Measurements from ENCODE around the gene MAP3K7CL. TPM values are rescaled to one million over a fixed set of nuclear protein-coding genes. Genes with fewer than 3 reads are reported as not detected.

MAP3K7CL gene
- total and polyA plus RNA-seq, 4 donors: 1.4 to 3.5 (median 3.1) TPM

- Histone ChIP-seq H3K27me3 (ENCODE audit: control insufficient read depth in 4 of 4, insufficient read depth in 4 of 4, low read length in 3 of 4) (no peaks in the 10 kb centered on the region), H3K4me3 (ENCODE audit: low read depth in 1 of 3, low read length in 3 of 3) (no peak overlapping the region), H3K9ac (ENCODE audit: low read depth in 1 of 2, low read length in 2 of 2) (no peak overlapping the region), H3K36me3 (ENCODE audit: control insufficient read depth in 4 of 4, insufficient read depth in 3 of 4, low read depth in 1 of 4, low read length in 3 of 4) (no peaks in the 10 kb centered on the region), H3K27ac (ENCODE audit: low read depth in 1 of 2, low read length in 2 of 2) (no peak overlapping the region), H3K4me1 (ENCODE audit: control insufficient read depth in 4 of 4, insufficient read depth in 4 of 4, low read length in 3 of 4) (peaks cover 0 to 3% (median 0%) of the 10 kb centered on the region in 4 donors), H3K9me3 (ENCODE audit: control insufficient read depth in 4 of 4, low read length in 3 of 4) (peaks cover 0 to 3% (median 0%) of the 10 kb centered on the region in 4 donors)
- no peak for TF ChIP-seq YY1 (IDR thresholded peaks at IDR 0.05)
- no peak for TF ChIP-seq NR2F2 (IDR thresholded peaks at IDR 0.05)
- no peak for TF ChIP-seq JUND (IDR thresholded peaks at IDR 0.05)
- no peak for TF ChIP-seq HNF4A (conservative IDR thresholded peaks at IDR 0.05)
- no peak for TF ChIP-seq REST (IDR thresholded peaks at IDR 0.05)
- no peak for TF ChIP-seq RXRA (IDR thresholded peaks at IDR 0.05)
- no peak for TF ChIP-seq GABPA (IDR thresholded peaks at IDR 0.05 in 1 of 2, conservative IDR thresholded peaks at IDR 0.05 in 1 of 2)
- TF ChIP-seq RAD21 (IDR thresholded peaks at IDR 0.05): no peak
- TF ChIP-seq SP1 (IDR thresholded peaks at IDR 0.05): no peak
- TF ChIP-seq MAX (IDR thresholded peaks at IDR 0.05): no peak
- no peak for TF ChIP-seq ATF3 (IDR thresholded peaks at IDR 0.05)
- no peak for TF ChIP-seq CTCF (IDR thresholded peaks at IDR 0.05; ENCODE audit: low read depth, low read length, missing input control)
- no peak for TF ChIP-seq TAF1 (conservative IDR thresholded peaks at IDR 0.05)
- no peak for TF ChIP-seq HNF4G (IDR thresholded peaks at IDR 0.05)
- DNase-seq (ENCODE audit: low spot score): no peak
- 80% methylated on average over 3 of the region's 3 CpGs for WGBS
These were observed 75.5 kb downstream of the MAP3K7CL start for GRCh38 chr21:29205988-29206387.

- no peaks in the 10 kb centered on the region for H3K9me3 ChIP-seq (ENCODE audit: control insufficient read depth in 4 of 4, low read length in 3 of 4)
- DNase-seq (ENCODE audit: low spot score): no peak
- no peaks in the 10 kb centered on the region for H3K36me3 ChIP-seq (ENCODE audit: control insufficient read depth in 4 of 4, insufficient read depth in 3 of 4, low read depth in 1 of 4, low read length in 3 of 4)
- TF ChIP-seq TAF1 (conservative IDR thresholded peaks at IDR 0.05) (no peak), NR2F2 (IDR thresholded peaks at IDR 0.05) (no peak), MAX (IDR thresholded peaks at IDR 0.05) (no peak), RAD21 (IDR thresholded peaks at IDR 0.05) (no peak), GABPA (IDR thresholded peaks at IDR 0.05 in 1 of 2, conservative IDR thresholded peaks at IDR 0.05 in 1 of 2) (no peak)
- WGBS: 92% methylated on average over 4 of the region's 4 CpGs
- H3K4me3 ChIP-seq (ENCODE audit: low read depth in 1 of 3, low read length in 3 of 3): no peak overlapping the region
- H3K27ac ChIP-seq (ENCODE audit: low read depth in 1 of 2, low read length in 2 of 2): no peak overlapping the region
- H3K4me1 ChIP-seq (ENCODE audit: control insufficient read depth in 4 of 4, insufficient read depth in 4 of 4, low read length in 3 of 4): peaks cover 0 to 3% (median 0%) of the 10 kb centered on the region in 4 donors
- no peak overlapping the region for H3K9ac ChIP-seq (ENCODE audit: low read depth in 1 of 2, low read length in 2 of 2)
- H3K27me3 ChIP-seq (ENCODE audit: control insufficient read depth in 4 of 4, insufficient read depth in 4 of 4, low read length in 3 of 4): no peaks in the 10 kb centered on the region
These were observed 76.0 kb downstream of the MAP3K7CL start for GRCh38 chr21:29206445-29206844.
